PFSK-1 (cell line): ENCODE results near the gene RASSF4.
A peak's percentile ranks its signal among the peaks of the same experiment; 100 is the strongest.

Source experiments
- FOXP2 ChIP-seq: optimal IDR thresholded peaks from 2 replicates; pipeline ENCODE3; 2011; ENCODE audit warnings: borderline replicate concordance, control low read depth, inconsistent platforms; ENCODE audit not compliant: insufficient read depth; ENCODE audit errors: extremely low read length, extremely low read depth
- POLR2AphosphoS5 ChIP-seq: IDR thresholded peaks from 2 replicates; pipeline ENCODE4 v1.6.1; 2012; ENCODE audit warnings: low read depth, mild to moderate bottlenecking, control low read depth, low read length, moderate library complexity
- SIN3A ChIP-seq: IDR thresholded peaks from 2 replicates; pipeline ENCODE4 v1.6.1; 2012; ENCODE audit warnings: mild to moderate bottlenecking, low read length, moderate library complexity, borderline replicate concordance; ENCODE audit not compliant: insufficient read depth
- TAF1 ChIP-seq: IDR thresholded peaks from 2 replicates; pipeline ENCODE4 v1.6.1; 2012; ENCODE audit warnings: low read length, control low read depth, borderline replicate concordance; ENCODE audit not compliant: insufficient read depth
- TF ChIP-seq, protein P1 (sequence below), 2 experiments: IDR thresholded peaks; 2 replicates each; pipeline versions ENCODE4 v1.6.1 to v1.8.0; 2011 to 2012; ENCODE audit warnings: low read depth in 2 of 2, low read length in 2 of 2, control low read depth in 1 of 2, inconsistent platforms in 1 of 2, mild to moderate bottlenecking in 1 of 2, moderate library complexity in 1 of 2; ENCODE audit not compliant: insufficient read depth in 1 of 2

RASSF4 gene

DNA sequence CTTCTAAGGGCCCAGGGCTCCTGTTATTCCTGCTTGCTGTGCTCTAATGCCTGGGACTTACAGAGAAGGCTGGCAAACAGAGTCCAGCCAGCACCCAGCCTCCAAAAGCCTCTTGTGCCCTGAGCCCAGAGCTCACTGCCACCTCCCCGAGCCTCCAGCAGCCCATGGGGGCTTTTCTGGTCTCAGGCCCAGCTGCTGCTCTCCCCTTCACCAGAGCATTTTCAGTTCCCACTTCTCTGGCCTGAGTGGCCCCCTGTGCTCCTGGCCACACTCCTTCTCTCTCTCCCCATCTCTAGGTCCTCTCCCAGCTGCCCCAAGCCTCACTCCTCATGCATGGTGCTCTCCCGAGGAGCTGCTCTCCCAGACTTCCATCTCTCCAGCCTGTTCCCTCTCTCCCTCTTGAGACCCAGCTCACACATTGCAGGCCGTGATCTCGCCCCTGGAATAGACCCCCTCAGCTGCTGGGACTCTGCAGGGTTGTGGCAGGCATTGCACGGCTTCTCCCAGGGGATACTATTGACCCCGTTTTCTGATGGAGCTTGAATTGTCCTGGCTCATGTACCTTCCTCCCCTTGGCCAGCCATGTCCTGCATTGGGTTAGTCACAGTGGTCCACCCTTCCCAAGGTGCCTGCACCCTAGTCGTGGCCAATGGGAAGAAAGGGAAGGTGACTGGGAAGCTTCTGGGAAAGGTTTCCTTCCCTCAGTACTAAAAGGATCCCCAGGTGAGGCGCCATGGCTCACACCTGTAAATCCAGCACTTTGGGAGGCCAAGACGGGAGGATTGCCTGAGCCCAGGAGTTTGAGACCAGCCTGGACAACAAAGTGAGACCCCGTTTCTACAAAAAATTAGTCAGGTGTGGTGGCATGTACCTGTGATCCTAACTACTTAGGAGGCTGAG lies 9.0 kb upstream of the RASSF4 start:
- no peak for TF ChIP-seq TAF1
- TF ChIP-seq, protein P1, sequence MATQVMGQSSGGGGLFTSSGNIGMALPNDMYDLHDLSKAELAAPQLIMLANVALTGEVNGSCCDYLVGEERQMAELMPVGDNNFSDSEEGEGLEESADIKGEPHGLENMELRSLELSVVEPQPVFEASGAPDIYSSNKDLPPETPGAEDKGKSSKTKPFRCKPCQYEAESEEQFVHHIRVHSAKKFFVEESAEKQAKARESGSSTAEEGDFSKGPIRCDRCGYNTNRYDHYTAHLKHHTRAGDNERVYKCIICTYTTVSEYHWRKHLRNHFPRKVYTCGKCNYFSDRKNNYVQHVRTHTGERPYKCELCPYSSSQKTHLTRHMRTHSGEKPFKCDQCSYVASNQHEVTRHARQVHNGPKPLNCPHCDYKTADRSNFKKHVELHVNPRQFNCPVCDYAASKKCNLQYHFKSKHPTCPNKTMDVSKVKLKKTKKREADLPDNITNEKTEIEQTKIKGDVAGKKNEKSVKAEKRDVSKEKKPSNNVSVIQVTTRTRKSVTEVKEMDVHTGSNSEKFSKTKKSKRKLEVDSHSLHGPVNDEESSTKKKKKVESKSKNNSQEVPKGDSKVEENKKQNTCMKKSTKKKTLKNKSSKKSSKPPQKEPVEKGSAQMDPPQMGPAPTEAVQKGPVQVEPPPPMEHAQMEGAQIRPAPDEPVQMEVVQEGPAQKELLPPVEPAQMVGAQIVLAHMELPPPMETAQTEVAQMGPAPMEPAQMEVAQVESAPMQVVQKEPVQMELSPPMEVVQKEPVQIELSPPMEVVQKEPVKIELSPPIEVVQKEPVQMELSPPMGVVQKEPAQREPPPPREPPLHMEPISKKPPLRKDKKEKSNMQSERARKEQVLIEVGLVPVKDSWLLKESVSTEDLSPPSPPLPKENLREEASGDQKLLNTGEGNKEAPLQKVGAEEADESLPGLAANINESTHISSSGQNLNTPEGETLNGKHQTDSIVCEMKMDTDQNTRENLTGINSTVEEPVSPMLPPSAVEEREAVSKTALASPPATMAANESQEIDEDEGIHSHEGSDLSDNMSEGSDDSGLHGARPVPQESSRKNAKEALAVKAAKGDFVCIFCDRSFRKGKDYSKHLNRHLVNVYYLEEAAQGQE (IDR thresholded peaks at IDR 0.05; ENCODE audit: insufficient read depth in 1 of 2, low read depth in 2 of 2, low read length in 2 of 2), result no peak
- TF ChIP-seq FOXP2, result no peak
- no peak for TF ChIP-seq SIN3A
- TF ChIP-seq POLR2AphosphoS5, result no peak

DNA sequence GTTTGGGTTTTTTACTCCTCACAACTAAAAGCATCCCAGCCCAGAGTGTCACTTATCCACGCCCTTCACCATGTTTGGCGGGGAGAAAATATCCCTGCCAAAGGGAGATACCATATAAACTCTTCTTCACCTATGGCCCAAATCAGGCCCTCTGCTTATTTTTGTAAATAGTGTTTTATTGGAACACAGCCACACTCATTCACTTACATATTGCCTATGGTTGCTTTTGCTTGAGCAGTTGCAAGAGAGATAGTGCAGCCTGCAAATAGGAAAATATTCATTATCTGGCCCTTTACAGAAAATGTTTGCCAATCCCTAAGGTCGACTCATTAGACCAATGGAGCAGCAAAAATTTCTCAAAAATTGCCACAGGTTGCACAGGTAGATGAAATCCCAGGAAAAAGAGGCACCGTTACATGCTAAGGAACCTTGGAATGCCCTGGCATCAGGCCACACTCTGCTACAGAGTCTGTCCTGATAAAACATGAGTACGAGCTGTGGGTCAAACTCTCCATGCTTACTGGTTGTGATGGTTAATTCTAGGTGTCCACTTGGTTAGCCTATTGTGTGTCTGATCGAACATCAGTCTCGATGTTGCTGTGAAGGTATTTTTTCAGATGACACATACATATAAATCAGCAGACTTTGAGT lies 7.9 kb upstream of the RASSF4 start:
- TF ChIP-seq TAF1 (no peak), SIN3A (no peak), FOXP2 (no peak), POLR2AphosphoS5 (no peak)
- TF ChIP-seq, protein P1 (IDR thresholded peaks at IDR 0.05; ENCODE audit: insufficient read depth in 1 of 2, low read depth in 2 of 2, low read length in 2 of 2), result no peak

DNA sequence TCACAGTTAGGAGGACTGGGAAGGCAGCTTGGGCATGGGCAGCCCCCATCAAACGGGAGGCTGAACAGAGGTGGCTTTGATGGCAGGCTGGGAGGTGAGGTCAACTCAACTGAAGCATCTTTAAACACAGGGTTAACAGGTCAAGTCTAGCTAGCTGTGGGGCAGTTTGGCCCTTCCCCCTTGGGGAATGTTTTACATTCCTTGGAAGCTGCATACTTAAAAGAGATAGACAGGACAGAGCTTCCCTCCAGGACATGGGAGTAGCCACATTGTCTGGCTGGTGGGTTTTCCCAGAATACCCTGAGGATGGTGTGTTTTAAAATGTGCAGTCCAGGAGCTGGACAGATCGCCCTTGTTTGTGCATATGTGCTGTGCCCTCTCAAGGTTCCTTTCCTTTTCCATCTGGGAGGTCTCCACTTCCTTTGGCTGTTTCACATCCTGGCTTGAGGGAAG lies 6.8 kb upstream of the RASSF4 start:
- TF ChIP-seq SIN3A, result no peak
- TF ChIP-seq, protein P1 (IDR thresholded peaks at IDR 0.05; ENCODE audit: insufficient read depth in 1 of 2, low read depth in 2 of 2, low read length in 2 of 2), result peak in 1 of 2 experiments; percentile 67; a peak in 2 of 4 replicates

DNA sequence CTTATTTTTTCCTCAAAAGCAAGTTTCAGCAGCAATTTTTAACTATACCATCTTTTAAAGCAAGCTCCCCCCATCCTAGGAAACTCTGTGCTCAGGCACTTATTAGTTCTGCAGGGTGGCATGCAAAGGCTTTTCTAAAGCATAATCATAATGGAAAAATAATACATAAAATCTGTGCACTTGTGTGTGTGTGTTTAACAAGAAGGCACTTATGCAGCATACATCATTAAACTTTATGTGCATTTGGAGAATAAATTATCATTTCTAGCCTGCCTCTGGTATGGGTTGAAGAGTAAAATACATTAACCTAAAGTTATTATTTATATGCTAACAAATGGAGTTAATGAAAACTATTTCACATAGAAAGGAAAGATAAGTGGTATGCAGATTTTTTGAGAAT lies 5.6 kb upstream of the RASSF4 start:
- TF ChIP-seq, protein P1 (IDR thresholded peaks at IDR 0.05; ENCODE audit: insufficient read depth in 1 of 2, low read depth in 2 of 2, low read length in 2 of 2), result no peak

DNA sequence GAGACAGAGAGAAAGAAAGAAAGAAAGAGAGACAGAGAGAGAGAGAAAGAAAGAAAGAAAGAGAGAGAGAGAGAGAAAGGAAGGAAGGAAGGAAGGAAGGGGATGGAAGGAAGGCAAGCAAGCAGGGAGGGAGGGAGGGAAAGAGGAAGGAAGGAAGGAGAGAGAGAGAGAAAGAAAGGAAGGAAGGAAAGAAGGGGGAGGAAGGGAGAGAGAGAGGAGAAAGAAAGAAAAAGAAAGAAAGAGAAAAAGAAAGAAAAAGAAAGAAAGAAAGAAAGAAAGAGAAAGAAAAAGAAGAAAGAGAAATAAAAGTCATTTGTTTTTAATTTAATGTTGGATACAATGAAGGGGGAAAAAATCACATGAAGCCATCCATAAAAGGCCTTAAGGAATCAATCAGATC lies 4.6 kb upstream of the RASSF4 start:
- TF ChIP-seq FOXP2 (no peak), SIN3A (no peak), POLR2AphosphoS5 (no peak), TAF1 (no peak)
- TF ChIP-seq, protein P1 (IDR thresholded peaks at IDR 0.05; ENCODE audit: insufficient read depth in 1 of 2, low read depth in 2 of 2, low read length in 2 of 2), result no peak
